HEK293 (cell line): Measurements from ENCODE around the gene CLPTM1.
"Not testable (repeated sequence)": the region's sequence is repeated elsewhere in the genome, so short reads cannot be mapped to it uniquely, and the experiment has no call there.

Experiments
- KLF7 ChIP-seq: fragments of 450-650 bp; formaldehyde crosslinking; IDR thresholded peaks from 2 replicates; pipeline ENCODE4 v1.5.1; 2016; ENCODE audit warnings: missing biosample characterization, missing genetic modification characterization, borderline replicate concordance
- PRDM1 ChIP-seq: fragments of 450-650 bp; formaldehyde crosslinking; IDR thresholded peaks from 2 replicates; pipeline ENCODE4; 2016; ENCODE audit warnings: missing biosample characterization, missing genetic modification characterization
- ZBTB44 ChIP-seq: fragments of 450-650 bp; IDR thresholded peaks from 2 replicates; pipeline ENCODE4 v1.5.1; 2018; ENCODE audit warnings: missing biosample characterization, mild to moderate bottlenecking, missing genetic modification characterization
- ZFP41 ChIP-seq: fragments of 450-650 bp; formaldehyde crosslinking; IDR thresholded peaks from 2 replicates; pipeline ENCODE4 v1.5.1; 2016; ENCODE audit warnings: missing biosample characterization, missing genetic modification characterization, borderline replicate concordance
- ZNF23 ChIP-seq: fragments of 450-650 bp; formaldehyde crosslinking; IDR thresholded peaks from 2 replicates; pipeline ENCODE4 v1.5.1; 2016; ENCODE audit warnings: missing biosample characterization, missing genetic modification characterization, borderline replicate concordance
- ZNF302 ChIP-seq: fragments of 450-650 bp; formaldehyde crosslinking; IDR thresholded peaks from 2 replicates; pipeline ENCODE4 v1.5.1; 2016; ENCODE audit warnings: missing biosample characterization, missing genetic modification characterization, low read depth
- ZNF660 ChIP-seq: fragments of 450-650 bp; IDR thresholded peaks from 2 replicates; pipeline ENCODE4 v1.5.1; 2018; ENCODE audit warnings: missing biosample characterization, mild to moderate bottlenecking, missing genetic modification characterization
- ZNF777 ChIP-seq: fragments of 450-650 bp; formaldehyde crosslinking; IDR thresholded peaks from 2 replicates; pipeline ENCODE4 v1.5.1; 2017; ENCODE audit warnings: missing biosample characterization, missing genetic modification characterization, borderline replicate concordance
- TF ChIP-seq, protein P1 (sequence below): fragments of 450-650 bp; formaldehyde crosslinking; IDR thresholded peaks from 2 replicates; pipeline ENCODE4 v1.5.1; 2016; ENCODE audit warnings: missing biosample characterization, missing genetic modification characterization
- TF ChIP-seq, protein P2 (sequence below): fragments of 450-650 bp; formaldehyde crosslinking; IDR thresholded peaks from 2 replicates; pipeline ENCODE4 v1.5.1; 2016; ENCODE audit warnings: missing biosample characterization, missing genetic modification characterization, low read depth
- TF ChIP-seq, protein P3 (sequence below): fragments of 450-650 bp; formaldehyde crosslinking; optimal IDR thresholded peaks from 2 replicates; pipeline ENCODE3; 2016; ENCODE audit warnings: missing biosample characterization, mild to moderate bottlenecking, missing genetic modification characterization
- TF ChIP-seq, protein P4 (sequence below): fragments of 450-650 bp; formaldehyde crosslinking; IDR thresholded peaks from 2 replicates; pipeline ENCODE4 v1.5.1; 2016; ENCODE audit warnings: missing biosample characterization, missing genetic modification characterization

GRCh38 chr19:44926245-44927077, 28.7 kb upstream of the CLPTM1 start:
- TF ChIP-seq, protein P1, sequence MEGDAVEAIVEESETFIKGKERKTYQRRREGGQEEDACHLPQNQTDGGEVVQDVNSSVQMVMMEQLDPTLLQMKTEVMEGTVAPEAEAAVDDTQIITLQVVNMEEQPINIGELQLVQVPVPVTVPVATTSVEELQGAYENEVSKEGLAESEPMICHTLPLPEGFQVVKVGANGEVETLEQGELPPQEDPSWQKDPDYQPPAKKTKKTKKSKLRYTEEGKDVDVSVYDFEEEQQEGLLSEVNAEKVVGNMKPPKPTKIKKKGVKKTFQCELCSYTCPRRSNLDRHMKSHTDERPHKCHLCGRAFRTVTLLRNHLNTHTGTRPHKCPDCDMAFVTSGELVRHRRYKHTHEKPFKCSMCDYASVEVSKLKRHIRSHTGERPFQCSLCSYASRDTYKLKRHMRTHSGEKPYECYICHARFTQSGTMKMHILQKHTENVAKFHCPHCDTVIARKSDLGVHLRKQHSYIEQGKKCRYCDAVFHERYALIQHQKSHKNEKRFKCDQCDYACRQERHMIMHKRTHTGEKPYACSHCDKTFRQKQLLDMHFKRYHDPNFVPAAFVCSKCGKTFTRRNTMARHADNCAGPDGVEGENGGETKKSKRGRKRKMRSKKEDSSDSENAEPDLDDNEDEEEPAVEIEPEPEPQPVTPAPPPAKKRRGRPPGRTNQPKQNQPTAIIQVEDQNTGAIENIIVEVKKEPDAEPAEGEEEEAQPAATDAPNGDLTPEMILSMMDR (tag by site-specific recombination) = not testable (repeated sequence)
- TF ChIP-seq ZNF23 (tag by site-specific recombination); ZBTB44 (tag by site-specific recombination); ZNF777 (tag by site-specific recombination); PRDM1; KLF7 (tag by site-specific recombination); ZFP41; ZNF660; ZNF302 (tag by site-specific recombination): not testable (repeated sequence)
- TF ChIP-seq, protein P2, sequence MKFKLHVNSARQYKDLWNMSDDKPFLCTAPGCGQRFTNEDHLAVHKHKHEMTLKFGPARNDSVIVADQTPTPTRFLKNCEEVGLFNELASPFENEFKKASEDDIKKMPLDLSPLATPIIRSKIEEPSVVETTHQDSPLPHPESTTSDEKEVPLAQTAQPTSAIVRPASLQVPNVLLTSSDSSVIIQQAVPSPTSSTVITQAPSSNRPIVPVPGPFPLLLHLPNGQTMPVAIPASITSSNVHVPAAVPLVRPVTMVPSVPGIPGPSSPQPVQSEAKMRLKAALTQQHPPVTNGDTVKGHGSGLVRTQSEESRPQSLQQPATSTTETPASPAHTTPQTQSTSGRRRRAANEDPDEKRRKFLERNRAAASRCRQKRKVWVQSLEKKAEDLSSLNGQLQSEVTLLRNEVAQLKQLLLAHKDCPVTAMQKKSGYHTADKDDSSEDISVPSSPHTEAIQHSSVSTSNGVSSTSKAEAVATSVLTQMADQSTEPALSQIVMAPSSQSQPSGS (tag by site-specific recombination) = not testable (repeated sequence)
- TF ChIP-seq, protein P3, sequence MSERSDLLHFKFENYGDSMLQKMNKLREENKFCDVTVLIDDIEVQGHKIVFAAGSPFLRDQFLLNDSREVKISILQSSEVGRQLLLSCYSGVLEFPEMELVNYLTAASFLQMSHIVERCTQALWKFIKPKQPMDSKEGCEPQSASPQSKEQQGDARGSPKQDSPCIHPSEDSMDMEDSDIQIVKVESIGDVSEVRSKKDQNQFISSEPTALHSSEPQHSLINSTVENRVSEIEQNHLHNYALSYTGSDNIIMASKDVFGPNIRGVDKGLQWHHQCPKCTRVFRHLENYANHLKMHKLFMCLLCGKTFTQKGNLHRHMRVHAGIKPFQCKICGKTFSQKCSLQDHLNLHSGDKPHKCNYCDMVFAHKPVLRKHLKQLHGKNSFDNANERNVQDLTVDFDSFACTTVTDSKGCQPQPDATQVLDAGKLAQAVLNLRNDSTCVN (tag by site-specific recombination) = not testable (repeated sequence)
- TF ChIP-seq, protein P4, sequence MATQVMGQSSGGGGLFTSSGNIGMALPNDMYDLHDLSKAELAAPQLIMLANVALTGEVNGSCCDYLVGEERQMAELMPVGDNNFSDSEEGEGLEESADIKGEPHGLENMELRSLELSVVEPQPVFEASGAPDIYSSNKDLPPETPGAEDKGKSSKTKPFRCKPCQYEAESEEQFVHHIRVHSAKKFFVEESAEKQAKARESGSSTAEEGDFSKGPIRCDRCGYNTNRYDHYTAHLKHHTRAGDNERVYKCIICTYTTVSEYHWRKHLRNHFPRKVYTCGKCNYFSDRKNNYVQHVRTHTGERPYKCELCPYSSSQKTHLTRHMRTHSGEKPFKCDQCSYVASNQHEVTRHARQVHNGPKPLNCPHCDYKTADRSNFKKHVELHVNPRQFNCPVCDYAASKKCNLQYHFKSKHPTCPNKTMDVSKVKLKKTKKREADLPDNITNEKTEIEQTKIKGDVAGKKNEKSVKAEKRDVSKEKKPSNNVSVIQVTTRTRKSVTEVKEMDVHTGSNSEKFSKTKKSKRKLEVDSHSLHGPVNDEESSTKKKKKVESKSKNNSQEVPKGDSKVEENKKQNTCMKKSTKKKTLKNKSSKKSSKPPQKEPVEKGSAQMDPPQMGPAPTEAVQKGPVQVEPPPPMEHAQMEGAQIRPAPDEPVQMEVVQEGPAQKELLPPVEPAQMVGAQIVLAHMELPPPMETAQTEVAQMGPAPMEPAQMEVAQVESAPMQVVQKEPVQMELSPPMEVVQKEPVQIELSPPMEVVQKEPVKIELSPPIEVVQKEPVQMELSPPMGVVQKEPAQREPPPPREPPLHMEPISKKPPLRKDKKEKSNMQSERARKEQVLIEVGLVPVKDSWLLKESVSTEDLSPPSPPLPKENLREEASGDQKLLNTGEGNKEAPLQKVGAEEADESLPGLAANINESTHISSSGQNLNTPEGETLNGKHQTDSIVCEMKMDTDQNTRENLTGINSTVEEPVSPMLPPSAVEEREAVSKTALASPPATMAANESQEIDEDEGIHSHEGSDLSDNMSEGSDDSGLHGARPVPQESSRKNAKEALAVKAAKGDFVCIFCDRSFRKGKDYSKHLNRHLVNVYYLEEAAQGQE (tag by site-specific recombination) = not testable (repeated sequence)
